Fibroblast of peridontal ligament (primary cell): Measurements from ENCODE around the gene KLHL22.
"Not testable (repeated sequence)": the region's sequence is repeated elsewhere in the genome, so short reads cannot be mapped to it uniquely, and the experiment has no call there.

Source experiments
- DNase-seq: peaks from one replicate; pipeline ENCODE4 v3.0.0-alpha.2; 2010; ENCODE audit errors: extremely low read depth

The KLHL22 gene

GRCh38 chr22:20494978-20495860 is at the start of gene KLHL22:
Gene KLHL22 (minus strand): TSS chr22:20495795. CDS start chr22:20489211, 6,584 bp downstream.
- peak; percentile 31 for DNase-seq

GRCh38 chr22:20545318-20545634 is 49.7 kb upstream of the KLHL22 start:
- not testable (repeated sequence) for DNase-seq

GRCh38 chr22:20542736-20543135 is 47.1 kb upstream of the KLHL22 start:
- DNase-seq: peak; percentile 26

GRCh38 chr22:20542055-20542454 is 46.5 kb upstream of the KLHL22 start:
- DNase-seq: no peak

- DNase-seq: not testable (repeated sequence)
Observed at GRCh38 chr22:20538875-20539274, 43.3 kb upstream of the KLHL22 start.

- DNase-seq: no peak
Observed at GRCh38 chr22:20537983-20538382, 42.4 kb upstream of the KLHL22 start.

- DNase-seq: no peak
Observed at GRCh38 chr22:20537325-20537756, 41.7 kb upstream of the KLHL22 start.

GRCh38 chr22:20536590-20537324 is 41.2 kb upstream of the KLHL22 start:
- no peak for DNase-seq

- DNase-seq: no peak
Observed at GRCh38 chr22:20533879-20534265, 38.3 kb upstream of the KLHL22 start.

GRCh38 chr22:20533095-20533878 is 37.7 kb upstream of the KLHL22 start:
- DNase-seq: no peak

GRCh38 chr22:20532256-20532993 is 36.8 kb upstream of the KLHL22 start:
- DNase-seq: no peak

- peak; percentile 74 for DNase-seq
Observed at GRCh38 chr22:20531404-20532201, 36.0 kb upstream of the KLHL22 start.

- no peak for DNase-seq
Observed at GRCh38 chr22:20531154-20531403, 35.5 kb upstream of the KLHL22 start.

GRCh38 chr22:20530368-20531153 is 35.0 kb upstream of the KLHL22 start:
- peak; percentile 38 for DNase-seq

- no peak for DNase-seq
Observed at GRCh38 chr22:20528405-20528978, 32.9 kb upstream of the KLHL22 start.

GRCh38 chr22:20526628-20527355 is 31.2 kb upstream of the KLHL22 start:
- peak; percentile 62 for DNase-seq

- DNase-seq: no peak
Observed at GRCh38 chr22:20526305-20526627, 30.7 kb upstream of the KLHL22 start.

GRCh38 chr22:20525048-20525447 is 29.5 kb upstream of the KLHL22 start:
- DNase-seq: no peak

GRCh38 chr22:20524004-20524481 is 28.4 kb upstream of the KLHL22 start:
- DNase-seq: no peak
